Trophoblast cell (in vitro differentiated cells and primary cell): ENCODE data around the gene CXCR2.
A peak's percentile ranks its signal among the peaks of the same experiment; 100 is the strongest.

Experiments
- DNase-seq, 2 donors: peaks; one replicate each; pipeline ENCODE4 v3.0.0-alpha.2; 2016
- H2AFZ ChIP-seq: 2 replicates; pipeline ENCODE4 v1.6.1; 2013; ENCODE audit warnings: low read length, moderate library complexity, mild to moderate bottlenecking; ENCODE audit not compliant: insufficient read depth, poor library complexity
- H2AK5ac ChIP-seq: 2 replicates; pipeline ENCODE4 v1.6.1; 2013; ENCODE audit warnings: mild to moderate bottlenecking, low read length
- H2BK120ac ChIP-seq: 2 replicates; pipeline ENCODE4 v1.6.1; 2013; ENCODE audit warnings: low read length, mild to moderate bottlenecking, moderate library complexity; ENCODE audit not compliant: insufficient read depth, poor library complexity
- H2BK12ac ChIP-seq: 2 replicates; pipeline ENCODE4 v1.6.1; 2013; ENCODE audit warnings: mild to moderate bottlenecking, low read length, moderate library complexity
- H2BK5ac ChIP-seq: 2 replicates; pipeline ENCODE4 v1.6.1; 2013; ENCODE audit warnings: low read length, low read depth, moderate library complexity, mild to moderate bottlenecking; ENCODE audit not compliant: poor library complexity
- H3K14ac ChIP-seq: 2 replicates; pipeline ENCODE4 v1.6.1; 2013; ENCODE audit warnings: mild to moderate bottlenecking, low read length
- H3K18ac ChIP-seq: 2 replicates; pipeline ENCODE4 v1.6.1; 2013; ENCODE audit warnings: mild to moderate bottlenecking, low read length
- H3K23ac ChIP-seq: 2 replicates; pipeline ENCODE4 v1.6.1; 2013; ENCODE audit warnings: low read length
- H3K27ac ChIP-seq: 2 replicates; pipeline ENCODE4 v1.5.1; 2013; ENCODE audit warnings: low read depth, mild to moderate bottlenecking, inconsistent platforms, low read length, moderate library complexity
- H3K27me3 ChIP-seq: 2 replicates; pipeline ENCODE4 v1.6.1; 2013; ENCODE audit warnings: inconsistent platforms, mild to moderate bottlenecking, low read length, moderate library complexity; ENCODE audit not compliant: insufficient read depth
- H3K36me3 ChIP-seq, 2 experiments: 1 replicate in 1 of 2; 2 replicates in 1 of 2; pipeline ENCODE4 v1.6.1; 2013; ENCODE audit warnings: low read length in 2 of 2, mild to moderate bottlenecking in 2 of 2, moderate library complexity in 1 of 2; ENCODE audit not compliant: insufficient read depth in 2 of 2, control insufficient read depth in 1 of 2
- H3K4ac ChIP-seq: 2 replicates; pipeline ENCODE4 v1.6.1; 2013; ENCODE audit warnings: low read depth, mild to moderate bottlenecking, low read length, moderate library complexity
- H3K4me1 ChIP-seq, 2 experiments: 1 replicate in 1 of 2; 2 replicates in 1 of 2; pipeline ENCODE4 v1.6.1; 2013; ENCODE audit warnings: low read length in 2 of 2, mild to moderate bottlenecking in 2 of 2, moderate library complexity in 1 of 2; ENCODE audit not compliant: insufficient read depth in 2 of 2, control insufficient read depth in 1 of 2
- H3K4me2 ChIP-seq: 2 replicates; pipeline ENCODE4 v1.6.1; 2013; ENCODE audit warnings: inconsistent platforms, mild to moderate bottlenecking, low read length, moderate library complexity
- H3K4me3 ChIP-seq: 2 replicates; pipeline ENCODE4 v1.5.1; 2013; ENCODE audit warnings: mild to moderate bottlenecking, low read depth, low read length, inconsistent platforms
- H3K79me1 ChIP-seq: one replicate; pipeline ENCODE4 v1.6.1; 2013; ENCODE audit warnings: low read length
- H3K79me2 ChIP-seq: 2 replicates; pipeline ENCODE4 v1.6.1; 2013; ENCODE audit warnings: low read length, mild to moderate bottlenecking; ENCODE audit not compliant: control insufficient read depth, insufficient read depth, poor library complexity
- H3K9ac ChIP-seq: 2 replicates; pipeline ENCODE4 v1.6.1; 2013; ENCODE audit warnings: mild to moderate bottlenecking, low read length
- H3K9me3 ChIP-seq: 2 replicates; pipeline ENCODE4 v1.6.1; 2013; ENCODE audit warnings: low read depth, mild to moderate bottlenecking, control low read depth, inconsistent platforms, low read length; ENCODE audit not compliant: insufficient read depth
- H4K12ac ChIP-seq: 2 replicates; pipeline ENCODE4 v1.6.1; 2013; ENCODE audit warnings: low read depth, mild to moderate bottlenecking, low read length, moderate library complexity
- H4K8ac ChIP-seq: 2 replicates; pipeline ENCODE4 v1.6.1; 2013; ENCODE audit warnings: low read depth, mild to moderate bottlenecking, low read length, moderate library complexity
- H4K91ac ChIP-seq: one replicate; pipeline ENCODE4 v1.6.1; 2013; ENCODE audit warnings: low read depth, mild to moderate bottlenecking, low read length, moderate library complexity
- WGBS: extraction: QIAGEN DNeasy Blood & Tissue Kit; methylation state at CpG from one replicate; pipeline ENCODE4 v1.1.7; 2013; ENCODE audit warnings: missing lambda C conversion rate; ENCODE audit not compliant: insufficient read length, insufficient coverage; ENCODE audit errors: extremely low coverage; 5-methylcytosine and 5-hydroxymethylcytosine counted together

CXCR2 gene

GRCh38 chr2:218180467-218181114 lies 54.8 kb downstream of the CXCR2 start:
- no peaks in the 10 kb centered on the region for H3K79me2 ChIP-seq
- no peak overlapping the region for H2BK120ac ChIP-seq
- peaks cover 0 to 2% of the 10 kb centered on the region in 2 experiments for H3K4me1 ChIP-seq
- H2AK5ac ChIP-seq, result no peak overlapping the region
- no peak overlapping the region for H3K9ac ChIP-seq
- no peak overlapping the region for H3K4ac ChIP-seq
- H3K27me3 ChIP-seq, result no peaks in the 10 kb centered on the region
- H3K9me3 ChIP-seq, result no peaks in the 10 kb centered on the region
- no peak overlapping the region for H3K4me2 ChIP-seq
- H3K36me3 ChIP-seq, result no peaks in the 10 kb centered on the region
- H3K4me3 ChIP-seq, result no peak overlapping the region
- whole genome bisulfite sequencing, result no CpG with 5 or more reads among the region's 9 CpGs
- no peak overlapping the region for H3K18ac ChIP-seq
- no peaks in the 10 kb centered on the region for H3K79me1 ChIP-seq
- no peak overlapping the region for H3K14ac ChIP-seq
- DNase-seq, result no peak
- no peak overlapping the region for H4K91ac ChIP-seq
- no peak overlapping the region for H2BK12ac ChIP-seq
- no peak overlapping the region for H3K27ac ChIP-seq
- H3K23ac ChIP-seq, result no peak overlapping the region
- H2BK5ac ChIP-seq, result no peak overlapping the region
- no peak overlapping the region for H2AFZ ChIP-seq
- H4K12ac ChIP-seq, result no peak overlapping the region
- H4K8ac ChIP-seq, result no peak overlapping the region

GRCh38 chr2:218184331-218184730 lies 58.5 kb downstream of the CXCR2 start:
- H2AK5ac ChIP-seq, result no peak overlapping the region
- H4K8ac ChIP-seq, result no peak overlapping the region
- H3K23ac ChIP-seq, result no peak overlapping the region
- DNase-seq, result no peak
- no peak overlapping the region for H2AFZ ChIP-seq
- H3K4me3 ChIP-seq, result no peak overlapping the region
- H4K12ac ChIP-seq, result no peak overlapping the region
- H3K4me2 ChIP-seq, result no peak overlapping the region
- no peak overlapping the region for H2BK120ac ChIP-seq
- H3K27me3 ChIP-seq, result no peaks in the 10 kb centered on the region
- H4K91ac ChIP-seq, result no peak overlapping the region
- H3K27ac ChIP-seq, result no peak overlapping the region
- H3K14ac ChIP-seq, result no peak overlapping the region
- no peaks in the 10 kb centered on the region for H3K79me2 ChIP-seq
- H3K4ac ChIP-seq, result no peak overlapping the region
- H3K9ac ChIP-seq, result no peak overlapping the region
- no peak overlapping the region for H2BK5ac ChIP-seq
- no peaks in the 10 kb centered on the region for H3K79me1 ChIP-seq
- WGBS, result no CpG with 5 or more reads among the region's 1 CpG
- no peak overlapping the region for H2BK12ac ChIP-seq
- H3K18ac ChIP-seq, result no peak overlapping the region
- no peaks in the 10 kb centered on the region for H3K9me3 ChIP-seq
- H3K4me1 ChIP-seq, result peaks cover 0 to 2% of the 10 kb centered on the region in 2 experiments
- no peaks in the 10 kb centered on the region for H3K36me3 ChIP-seq

GRCh38 chr2:218186355-218186766 lies 60.5 kb downstream of the CXCR2 start:
- Histone ChIP-seq H4K8ac (no peak overlapping the region), H4K91ac (no peak overlapping the region), H3K4ac (no peak overlapping the region), H2AFZ (peak overlapping the region; percentile 37), H2BK5ac (no peak overlapping the region), H3K79me2 (no peaks in the 10 kb centered on the region), H2AK5ac (no peak overlapping the region), H3K9ac (no peak overlapping the region), H3K9me3 (no peaks in the 10 kb centered on the region), H3K36me3 (no peaks in the 10 kb centered on the region), H3K27me3 (no peaks in the 10 kb centered on the region), H2BK12ac (no peak overlapping the region), H2BK120ac (no peak overlapping the region), H3K79me1 (no peaks in the 10 kb centered on the region), H3K18ac (no peak overlapping the region), H3K4me1 (no peaks in the 10 kb centered on the region), H3K27ac (no peak overlapping the region), H3K14ac (no peak overlapping the region), H3K4me3 (no peak overlapping the region), H3K23ac (no peak overlapping the region), H3K4me2 (no peak overlapping the region), H4K12ac (no peak overlapping the region)
- peak; percentile 81 to 95 for DNase-seq
- WGBS, result no CpG with 5 or more reads among the region's 8 CpGs
